HEK293 (cell line): ENCODE data around the gene ITGA11.

Experiments used
- ATF2 ChIP-seq: fragments of 450-650 bp; formaldehyde crosslinking; IDR thresholded peaks from 2 replicates; pipeline ENCODE4 v1.5.1; 2016; ENCODE audit warnings: missing biosample characterization, missing genetic modification characterization, low read depth
- ZNF521 ChIP-seq: fragments of 450-650 bp; formaldehyde crosslinking; IDR thresholded peaks from 2 replicates; pipeline ENCODE4 v1.5.1; 2017; ENCODE audit warnings: missing biosample characterization, mild to moderate bottlenecking, missing genetic modification characterization

GRCh38 chr15:68375716-68376220, 56.2 kb downstream of the ITGA11 start:
- no peak for TF ChIP-seq ATF2 (tag by site-specific recombination)
- TF ChIP-seq ZNF521: no peak
